A673 (cell line): ENCODE results near the gene SVIL.

Source experiments
- EZH2 ChIP-seq: fragments of 200-600 bp; sonication (generic); IDR thresholded peaks from 2 replicates; pipeline ENCODE4 v1.6.1; 2017; ENCODE audit warnings: borderline replicate concordance, low read depth, mild to moderate bottlenecking, mixed read lengths, antibody characterized with exemption, low read length; ENCODE audit not compliant: poor library complexity, severe bottlenecking
- TF ChIP-seq, protein P1 (sequence below): fragments of 300-800, 200-600 bp; sonication (generic); conservative IDR thresholded peaks from 2 replicates; pipeline ENCODE4 v1.5.1; 2017; ENCODE audit warnings: low read depth, mild to moderate bottlenecking, antibody characterized with exemption, low read length, moderate library complexity, mixed read lengths

DNA sequence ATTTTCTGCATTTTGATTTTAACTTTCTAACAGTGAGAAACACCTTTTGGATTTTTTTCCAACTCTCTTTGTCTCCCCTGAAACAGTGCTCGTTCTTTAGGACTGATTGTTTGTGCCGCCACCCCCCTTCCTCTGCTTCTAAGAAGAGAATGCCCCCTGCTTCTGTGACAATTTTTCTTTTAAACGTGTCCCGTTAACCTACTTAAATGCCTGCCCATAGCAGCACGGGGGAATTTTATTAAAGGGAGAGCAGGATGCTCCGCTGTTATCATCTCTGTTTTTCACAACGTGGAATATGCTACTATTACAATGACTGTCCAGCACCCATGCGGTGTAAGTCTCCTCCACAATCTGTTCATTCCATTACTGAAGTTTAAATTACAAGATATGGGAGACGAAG, 67.8 kb downstream of the SVIL start:
- TF ChIP-seq, protein P1, sequence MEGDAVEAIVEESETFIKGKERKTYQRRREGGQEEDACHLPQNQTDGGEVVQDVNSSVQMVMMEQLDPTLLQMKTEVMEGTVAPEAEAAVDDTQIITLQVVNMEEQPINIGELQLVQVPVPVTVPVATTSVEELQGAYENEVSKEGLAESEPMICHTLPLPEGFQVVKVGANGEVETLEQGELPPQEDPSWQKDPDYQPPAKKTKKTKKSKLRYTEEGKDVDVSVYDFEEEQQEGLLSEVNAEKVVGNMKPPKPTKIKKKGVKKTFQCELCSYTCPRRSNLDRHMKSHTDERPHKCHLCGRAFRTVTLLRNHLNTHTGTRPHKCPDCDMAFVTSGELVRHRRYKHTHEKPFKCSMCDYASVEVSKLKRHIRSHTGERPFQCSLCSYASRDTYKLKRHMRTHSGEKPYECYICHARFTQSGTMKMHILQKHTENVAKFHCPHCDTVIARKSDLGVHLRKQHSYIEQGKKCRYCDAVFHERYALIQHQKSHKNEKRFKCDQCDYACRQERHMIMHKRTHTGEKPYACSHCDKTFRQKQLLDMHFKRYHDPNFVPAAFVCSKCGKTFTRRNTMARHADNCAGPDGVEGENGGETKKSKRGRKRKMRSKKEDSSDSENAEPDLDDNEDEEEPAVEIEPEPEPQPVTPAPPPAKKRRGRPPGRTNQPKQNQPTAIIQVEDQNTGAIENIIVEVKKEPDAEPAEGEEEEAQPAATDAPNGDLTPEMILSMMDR, result no peak
- no peak for TF ChIP-seq EZH2
